HL-60/S4 (cell line): ENCODE data around the gene GFY.
"Not testable (repeated sequence)": the region's sequence is repeated elsewhere in the genome, so short reads cannot be mapped to it uniquely, and the experiment has no call there.

Experiments
- in situ Hi-C: fragments of 300-500 bp; cut with MboI; formaldehyde crosslinking; loops from 2 replicates; pipeline ENCODE4 v1.14.3; 2022; ENCODE audit warnings: low sequenced_read_pairs

The GFY gene

GRCh38 chr19:49442771-49443365, 17.7 kb downstream of the GFY start:
- in situ Hi-C loops: no loop called here

- in situ Hi-C loops: no loop called here
These were observed 18.3 kb downstream of the GFY start for GRCh38 chr19:49443366-49444099.

GRCh38 chr19:49444100-49444700, 19.0 kb downstream of the GFY start:
- in situ Hi-C loops: not testable (repeated sequence)

- in situ Hi-C loops: no loop called here
These were observed 20.8 kb downstream of the GFY start for GRCh38 chr19:49445997-49446396.

GRCh38 chr19:49447485-49448431, 22.6 kb downstream of the GFY start:
- in situ Hi-C loops: no loop called here

- in situ Hi-C loops: no loop called here
These were observed 23.2 kb downstream of the GFY start for GRCh38 chr19:49448432-49448786.

- in situ Hi-C loops: no loop called here
These were observed 25.2 kb downstream of the GFY start for GRCh38 chr19:49450405-49450804.

GRCh38 chr19:49451430-49452181, 26.4 kb downstream of the GFY start, which contains the start of gene PIH1D1:
Gene PIH1D1 (minus strand): TSS chr19:49451814. CDS start chr19:49451574, 240 bp downstream.
- in situ Hi-C loops: no loop called here

GRCh38 chr19:49453013-49453756, 28.0 kb downstream of the GFY start, which contains the start of gene ALDH16A1:
Gene ALDH16A1 (plus strand): TSS chr19:49453225. CDS start chr19:49453332, 107 bp downstream.
- in situ Hi-C loops: no loop called here

- in situ Hi-C loops: no loop called here
These were observed 28.6 kb downstream of the GFY start for GRCh38 chr19:49453757-49454240.

GRCh38 chr19:49455773-49456172, 30.6 kb downstream of the GFY start:
- in situ Hi-C loops: no loop called here

- in situ Hi-C loops: no loop called here
These were observed 31.1 kb downstream of the GFY start for GRCh38 chr19:49456326-49456725.

GRCh38 chr19:49458567-49458903, 33.3 kb downstream of the GFY start:
- in situ Hi-C loops: no loop called here

GRCh38 chr19:49459388-49459787, 34.2 kb downstream of the GFY start:
- in situ Hi-C loops: no loop called here

- in situ Hi-C loops: not testable (repeated sequence)
These were observed 35.9 kb downstream of the GFY start for GRCh38 chr19:49461130-49461529.

- in situ Hi-C loops: no loop called here
These were observed 36.5 kb downstream of the GFY start for GRCh38 chr19:49461656-49462055.

GRCh38 chr19:49462492-49462891, 37.3 kb downstream of the GFY start:
- in situ Hi-C loops: no loop called here

GRCh38 chr19:49463960-49464740, 39.0 kb downstream of the GFY start:
- in situ Hi-C loops: no loop called here

GRCh38 chr19:49465371-49465770, 40.2 kb downstream of the GFY start:
- in situ Hi-C loops: no loop called here
